Liver (tissue), 9 donors: ENCODE data around the gene DLG4. TPM values are rescaled to one million over a fixed set of nuclear protein-coding genes. Genes with fewer than 3 reads are reported as not detected.

Experiments used
- DNase-seq: peaks from one replicate; pipeline ENCODE4 v3.0.0-alpha.2; 2017; ENCODE audit warnings: low spot score
- H3K27ac ChIP-seq, 2 donors: one replicate each; pipeline ENCODE4 v1.7.0; 2013; ENCODE audit warnings: inconsistent platforms in 2 of 2, low read length in 2 of 2, control low read depth in 1 of 2, low read depth in 1 of 2, mild to moderate bottlenecking in 1 of 2
- H3K27me3 ChIP-seq, 4 donors: one replicate each; pipeline versions ENCODE4 v1.6.1 to v1.7.0; 2013; ENCODE audit warnings: low read length in 3 of 4, inconsistent platforms in 1 of 4, mild to moderate bottlenecking in 1 of 4, moderate library complexity in 1 of 4; ENCODE audit not compliant: control insufficient read depth in 4 of 4, insufficient read depth in 4 of 4
- H3K36me3 ChIP-seq, 4 donors: one replicate each; pipeline versions ENCODE4 v1.6.1 to v1.7.0; 2013; ENCODE audit warnings: low read length in 3 of 4, mild to moderate bottlenecking in 3 of 4, low read depth in 1 of 4, moderate library complexity in 1 of 4; ENCODE audit not compliant: control insufficient read depth in 4 of 4, insufficient read depth in 3 of 4
- H3K4me1 ChIP-seq, 4 donors: one replicate each; pipeline versions ENCODE4 v1.6.1 to v1.7.0; 2013; ENCODE audit warnings: low read length in 3 of 4, mild to moderate bottlenecking in 3 of 4, moderate library complexity in 1 of 4; ENCODE audit not compliant: control insufficient read depth in 4 of 4, insufficient read depth in 4 of 4
- H3K4me3 ChIP-seq, 3 donors: one replicate each; pipeline versions ENCODE4 v1.6.1 to v1.7.0; 2013; ENCODE audit warnings: low read length in 3 of 3, control low read depth in 1 of 3, low read depth in 1 of 3, mild to moderate bottlenecking in 1 of 3
- H3K9ac ChIP-seq, 2 donors: one replicate each; pipeline ENCODE4 v1.7.0; 2013; ENCODE audit warnings: low read length in 2 of 2, mild to moderate bottlenecking in 2 of 2, moderate library complexity in 2 of 2, control low read depth in 1 of 2, low read depth in 1 of 2
- H3K9me3 ChIP-seq, 4 donors: one replicate each; pipeline versions ENCODE4 v1.6.1 to v1.7.0; 2013; ENCODE audit warnings: low read length in 3 of 4; ENCODE audit not compliant: control insufficient read depth in 4 of 4
- ATF3 ChIP-seq: IDR thresholded peaks from 2 replicates; pipeline ENCODE4 v1.6.1; 2016; ENCODE audit warnings: antibody characterized with exemption
- CTCF ChIP-seq: fragments of 150-350 bp; IDR thresholded peaks from 2 replicates; pipeline ENCODE4 v1.5.1; 2017; ENCODE audit warnings: improper control_type of control experiment, low read depth, low read length; ENCODE audit not compliant: missing input control
- EGR1 ChIP-seq, 2 donors: IDR thresholded peaks; 2 replicates each; pipeline ENCODE4 v1.6.1; 2016 to 2018; ENCODE audit warnings: antibody characterized with exemption in 2 of 2, low read depth in 2 of 2
- FOXA1 ChIP-seq: IDR thresholded peaks from 2 replicates; pipeline ENCODE4 v1.6.1; 2016; ENCODE audit warnings: antibody characterized with exemption
- FOXA2 ChIP-seq: IDR thresholded peaks from 2 replicates; pipeline ENCODE4 v1.6.1; 2016; ENCODE audit warnings: antibody characterized with exemption
- GABPA ChIP-seq, 2 donors: IDR thresholded peaks in 1 of 2; conservative IDR thresholded peaks in 1 of 2; 2 replicates each; pipeline ENCODE4 v1.6.1; 2016; ENCODE audit warnings: antibody characterized with exemption in 2 of 2, mild to moderate bottlenecking in 1 of 2, moderate library complexity in 1 of 2
- HNF4A ChIP-seq, 2 donors: conservative IDR thresholded peaks; 2 replicates each; pipeline ENCODE4 v1.6.1; 2016; ENCODE audit warnings: antibody characterized with exemption in 2 of 2, mild to moderate bottlenecking in 2 of 2
- HNF4G ChIP-seq: IDR thresholded peaks from 2 replicates; pipeline ENCODE4 v1.6.1; 2016; ENCODE audit warnings: antibody characterized with exemption
- JUND ChIP-seq, 2 donors: IDR thresholded peaks; 2 replicates each; pipeline ENCODE4 v1.6.1; 2016; ENCODE audit warnings: antibody characterized with exemption in 2 of 2
- MAX ChIP-seq: IDR thresholded peaks from 2 replicates; pipeline ENCODE4 v1.6.1; 2016; ENCODE audit warnings: antibody characterized with exemption
- RAD21 ChIP-seq, 2 donors: IDR thresholded peaks; 2 replicates each; pipeline ENCODE4 v1.6.1; 2016; ENCODE audit warnings: antibody characterized with exemption in 2 of 2, mild to moderate bottlenecking in 2 of 2
- REST ChIP-seq: IDR thresholded peaks from 2 replicates; pipeline ENCODE4 v1.6.1; 2016; ENCODE audit warnings: antibody characterized with exemption, mild to moderate bottlenecking
- RXRA ChIP-seq, 2 donors: IDR thresholded peaks; 2 replicates each; pipeline ENCODE4 v1.6.1; 2017 to 2018; ENCODE audit warnings: antibody characterized with exemption in 2 of 2, mild to moderate bottlenecking in 1 of 2
- TAF1 ChIP-seq: conservative IDR thresholded peaks from 2 replicates; pipeline ENCODE4 v1.6.1; 2016; ENCODE audit warnings: antibody characterized with exemption, mild to moderate bottlenecking
- YY1 ChIP-seq: IDR thresholded peaks from 2 replicates; pipeline ENCODE4 v1.6.1; 2016; ENCODE audit warnings: antibody characterized with exemption, mild to moderate bottlenecking
- WGBS: extraction: QIAGEN DNeasy Blood & Tissue Kit; methylation state at CpG from one replicate; pipeline ENCODE4 v1.1.7; 2013; 5-methylcytosine and 5-hydroxymethylcytosine counted together
- polyA plus RNA-seq, 2 donors: library from polyadenylated mRNA; stranded (reverse) in 1 of 2; unstranded in 1 of 2; fragments of 200-250 nt in 1 of 2; fragments of >200 nt in 1 of 2; fragmentation: Nextera tagmentation in 1 of 2; extraction: Ambion mirVana in 1 of 2; gene quantifications; one replicate each; pipeline versions ENCODE4 v1.2.1 to v1.2.3, GENCODE V29; 2013 to 2015
- total RNA-seq, 2 donors: library from RNA; depleted of rRNA; stranded (reverse); fragments of >200 nt; gene quantifications; one replicate each; pipeline ENCODE4 v1.2.3, GENCODE V29; 2014
- donor health status: healthy.
- donor health status: healthy.
- donor health status: healthy.
- donor health status: healthy.
- donor health status: healthy.

DLG4 gene
- total and polyA plus RNA-seq, 4 donors: 0.40 to 5.7 (median 1.9) TPM

- Histone ChIP-seq H3K4me3 (no peak overlapping the region), H3K36me3 (no peaks in the 10 kb centered on the region), H3K9me3 (no peaks in the 10 kb centered on the region), H3K27ac (no peak overlapping the region), H3K4me1 (peaks cover 2 to 21% (median 14%) of the 10 kb centered on the region in 4 donors), H3K9ac (no peak overlapping the region), H3K27me3 (no peaks in the 10 kb centered on the region)
- TF ChIP-seq ATF3: no peak
- no peak for TF ChIP-seq EGR1 (IDR thresholded peaks at IDR 0.05; ENCODE audit: low read depth in 2 of 2)
- no peak for TF ChIP-seq TAF1
- TF ChIP-seq HNF4G: no peak
- TF ChIP-seq RAD21 (IDR thresholded peaks at IDR 0.05): no peak
- no peak for TF ChIP-seq FOXA2
- 33% methylated on average over 33 of the region's 37 CpGs for WGBS
- no peak for DNase-seq
Measured at GRCh38 chr17:7211491-7212273, 8.0 kb downstream of the DLG4 start.

GRCh38 chr17:7208754-7209460, 10.7 kb downstream of the DLG4 start:
- H3K36me3 ChIP-seq: no peaks in the 10 kb centered on the region
- no peak for DNase-seq
- no peaks in the 10 kb centered on the region for H3K9me3 ChIP-seq
- H3K27ac ChIP-seq: no peak overlapping the region
- peaks cover 0 to 3% (median 0%) of the 10 kb centered on the region in 4 donors for H3K4me1 ChIP-seq
- 93% methylated on average over 9 of the region's 9 CpGs for WGBS
- no peak overlapping the region for H3K4me3 ChIP-seq
- TF ChIP-seq FOXA2 (no peak), JUND (IDR thresholded peaks at IDR 0.05) (no peak)
- H3K27me3 ChIP-seq: no peaks in the 10 kb centered on the region
- H3K9ac ChIP-seq: no peak overlapping the region

GRCh38 chr17:7208027-7208571, 11.5 kb downstream of the DLG4 start:
- no peak for DNase-seq
- H3K9ac ChIP-seq: no peak overlapping the region
- no peak overlapping the region for H3K4me3 ChIP-seq
- TF ChIP-seq YY1 (no peak), REST (no peak), RXRA (IDR thresholded peaks at IDR 0.05) (no peak), MAX (no peak), HNF4A (conservative IDR thresholded peaks at IDR 0.05) (no peak), GABPA (IDR thresholded peaks at IDR 0.05 in 1 of 2, conservative IDR thresholded peaks at IDR 0.05 in 1 of 2) (no peak), FOXA1 (no peak), TAF1 (no peak), CTCF (no peak)
- H3K27ac ChIP-seq: no peak overlapping the region
- no peaks in the 10 kb centered on the region for H3K36me3 ChIP-seq
- H3K4me1 ChIP-seq: peaks cover 0 to 2% (median 0%) of the 10 kb centered on the region in 4 donors
- 67% methylated on average over 21 of the region's 21 CpGs for WGBS
- no peaks in the 10 kb centered on the region for H3K27me3 ChIP-seq
- no peaks in the 10 kb centered on the region for H3K9me3 ChIP-seq
